Measurements from ENCODE around the gene GABBR2.
"Not testable (repeated sequence)": the region's sequence is repeated elsewhere in the genome, so short reads cannot be mapped to it uniquely, and the experiment has no call there.

Gene GABBR2

DNA sequence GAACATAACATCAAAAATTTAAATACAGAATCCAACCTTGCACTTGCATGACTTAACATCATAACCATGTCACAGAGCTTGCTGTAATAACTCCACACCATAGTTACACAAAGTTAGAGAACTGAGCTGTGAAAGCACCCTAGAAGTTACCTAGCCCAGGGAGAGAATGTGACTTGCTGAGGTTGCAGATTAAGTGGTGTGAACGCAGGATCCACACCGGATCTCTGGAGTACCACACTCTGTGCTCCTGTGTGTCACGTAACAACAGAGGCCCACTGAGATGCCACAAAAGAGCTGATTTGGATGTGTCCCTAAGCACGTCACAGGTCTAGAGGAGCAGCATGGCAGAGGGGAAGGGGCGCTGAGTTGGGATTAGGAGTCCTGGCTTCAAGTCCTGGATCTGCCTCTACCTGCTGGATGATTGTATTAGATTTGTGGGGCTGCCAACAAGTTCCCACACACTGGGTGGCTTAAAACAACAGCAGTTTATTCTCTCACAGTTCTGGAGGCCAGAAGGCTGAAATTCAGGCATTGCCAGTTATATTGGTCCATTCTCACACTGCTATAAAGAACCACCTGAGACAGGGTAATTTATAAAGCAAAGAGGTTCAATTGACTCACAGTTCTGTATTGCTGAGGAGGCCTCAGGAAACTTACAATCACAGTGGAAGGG is 240.0 kb downstream of the GABBR2 start:
- DNase-seq = no peak

DNA sequence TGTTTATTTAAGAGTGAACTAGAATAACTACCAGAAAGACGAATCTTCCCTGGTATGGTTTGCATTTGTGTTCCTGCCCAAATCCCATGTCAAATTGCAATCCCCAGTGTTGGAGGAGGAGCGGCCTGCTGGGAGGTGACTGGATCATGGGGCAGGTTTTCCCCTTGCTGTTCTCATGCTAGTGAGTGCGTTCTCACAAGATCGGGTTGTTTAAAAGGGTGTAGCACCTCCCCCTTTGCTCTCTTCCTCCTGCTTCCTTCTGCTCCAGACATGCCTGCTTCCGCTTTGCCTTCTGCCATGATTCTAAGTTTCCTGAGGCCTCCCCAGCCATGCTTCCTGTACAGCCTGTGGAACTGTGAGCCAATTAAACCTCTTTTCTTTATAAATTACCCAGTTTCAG is 242.9 kb downstream of the GABBR2 start:
- no peak for DNase-seq

DNA sequence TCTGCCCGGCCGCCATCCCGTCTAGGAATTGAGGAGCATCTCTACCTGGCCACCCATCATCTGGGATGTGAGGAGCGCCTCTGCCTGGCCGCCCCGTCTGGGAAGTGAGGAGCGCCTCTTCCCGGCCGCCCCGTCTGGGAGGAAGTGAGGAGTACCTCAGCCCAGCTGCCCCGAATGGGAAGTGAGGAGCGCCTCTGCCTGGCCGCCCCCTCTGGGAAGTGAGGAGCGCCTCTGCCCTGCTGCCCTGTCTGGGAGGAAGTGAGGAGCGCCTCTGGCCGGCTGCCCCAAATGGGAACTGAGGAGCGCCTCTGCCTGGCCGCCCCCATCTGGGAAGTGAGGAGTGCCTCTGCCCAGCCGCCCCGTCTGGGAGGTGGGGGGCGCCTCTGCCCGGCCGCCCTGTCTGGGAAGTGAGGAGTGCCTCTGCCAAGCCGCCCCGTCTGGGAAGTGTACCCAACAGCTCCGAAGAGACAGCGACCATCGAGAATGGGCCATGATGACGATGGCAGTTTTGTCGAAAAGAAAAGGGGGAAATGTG is 244.5 kb downstream of the GABBR2 start:
- DNase-seq = not testable (repeated sequence)

DNA sequence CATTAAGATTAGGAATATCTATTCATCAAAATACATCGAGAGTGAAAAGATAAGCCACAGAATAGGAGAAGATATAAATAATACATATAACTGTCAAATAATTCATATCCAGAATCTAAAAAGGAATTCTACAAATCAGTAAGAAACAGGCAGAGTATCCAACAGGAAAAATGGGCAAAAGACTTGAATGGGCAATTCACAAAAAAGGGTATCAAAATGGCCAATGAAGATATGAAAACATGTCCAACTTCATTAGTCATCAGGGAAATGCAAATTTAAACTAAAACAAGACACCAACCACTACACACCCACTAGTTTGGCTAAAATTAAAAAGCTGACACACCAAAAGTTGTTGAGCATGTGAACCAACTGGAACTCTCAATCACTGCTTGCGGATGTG is 246.4 kb downstream of the GABBR2 start:
- no peak for DNase-seq

DNA sequence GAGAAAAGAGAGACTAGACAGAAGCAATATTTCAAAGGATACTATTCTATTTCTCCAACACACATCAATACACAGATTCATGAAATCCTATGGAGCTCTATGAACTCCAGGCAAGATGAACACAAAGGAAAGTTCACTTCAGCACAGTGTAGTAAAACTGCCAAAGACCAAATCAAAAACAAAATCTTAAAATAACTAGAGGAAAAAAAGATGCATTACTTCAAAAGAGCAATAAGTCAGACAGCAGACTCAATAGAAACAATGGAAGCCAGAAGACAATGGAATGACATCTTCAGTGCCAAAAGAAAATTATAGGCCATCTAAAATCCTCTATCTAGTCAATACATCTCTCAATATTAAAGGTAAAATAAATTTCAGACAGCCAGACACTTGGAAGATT is 248.0 kb downstream of the GABBR2 start:
- no peak for DNase-seq

DNA sequence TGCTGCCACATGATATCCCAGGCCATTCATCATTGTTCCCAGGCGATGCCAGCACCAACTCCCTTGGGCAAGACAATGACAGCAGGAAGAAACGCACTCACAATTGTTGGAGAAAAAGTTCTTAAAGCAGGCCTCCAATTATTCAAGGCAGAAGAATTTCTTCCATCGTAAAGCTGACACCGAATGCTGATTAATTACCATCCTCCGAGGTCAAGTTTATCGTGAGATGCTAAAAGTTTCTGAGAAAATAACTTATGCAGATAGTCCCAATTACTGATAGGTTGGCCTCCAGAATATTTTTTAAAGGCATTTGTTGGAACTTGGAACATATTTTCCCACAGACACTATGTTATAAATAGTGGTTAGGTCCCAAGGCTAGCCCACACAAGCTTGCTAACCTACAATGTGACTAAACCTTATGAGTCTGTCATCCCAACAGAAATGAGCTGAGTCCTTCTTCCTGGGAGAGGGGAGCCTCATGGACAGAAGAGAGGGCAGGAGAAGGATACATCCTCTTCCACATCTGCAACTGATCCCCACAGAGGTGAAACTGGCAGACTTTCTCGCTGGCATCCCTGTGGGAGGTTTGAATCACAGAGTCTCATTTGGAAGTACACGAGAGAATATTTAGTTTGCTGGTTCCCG is 250.9 kb downstream of the GABBR2 start:
- DNase-seq = no peak

DNA sequence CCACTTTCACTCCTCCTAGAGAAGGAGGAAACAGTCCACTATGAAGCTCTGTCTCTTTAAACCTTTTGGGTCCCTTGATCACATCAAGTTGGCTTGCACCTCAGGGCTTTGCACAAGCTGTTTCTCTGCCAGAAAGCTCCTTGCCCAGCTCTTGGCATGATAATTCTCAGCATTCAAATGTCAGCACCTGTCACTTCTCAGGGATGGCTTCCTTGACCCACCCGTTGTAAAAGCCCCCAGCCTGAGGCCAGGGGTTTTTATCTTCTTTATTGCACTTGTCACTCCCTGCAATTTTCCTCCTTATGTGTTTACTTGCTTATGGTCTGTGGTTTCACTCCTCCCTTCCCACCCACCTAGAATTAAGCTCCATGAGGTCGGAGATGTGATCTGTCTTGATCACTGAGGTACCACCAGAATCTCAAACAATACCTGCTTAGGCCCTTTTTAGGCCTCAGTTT is 252.6 kb downstream of the GABBR2 start:
- no peak for DNase-seq

DNA sequence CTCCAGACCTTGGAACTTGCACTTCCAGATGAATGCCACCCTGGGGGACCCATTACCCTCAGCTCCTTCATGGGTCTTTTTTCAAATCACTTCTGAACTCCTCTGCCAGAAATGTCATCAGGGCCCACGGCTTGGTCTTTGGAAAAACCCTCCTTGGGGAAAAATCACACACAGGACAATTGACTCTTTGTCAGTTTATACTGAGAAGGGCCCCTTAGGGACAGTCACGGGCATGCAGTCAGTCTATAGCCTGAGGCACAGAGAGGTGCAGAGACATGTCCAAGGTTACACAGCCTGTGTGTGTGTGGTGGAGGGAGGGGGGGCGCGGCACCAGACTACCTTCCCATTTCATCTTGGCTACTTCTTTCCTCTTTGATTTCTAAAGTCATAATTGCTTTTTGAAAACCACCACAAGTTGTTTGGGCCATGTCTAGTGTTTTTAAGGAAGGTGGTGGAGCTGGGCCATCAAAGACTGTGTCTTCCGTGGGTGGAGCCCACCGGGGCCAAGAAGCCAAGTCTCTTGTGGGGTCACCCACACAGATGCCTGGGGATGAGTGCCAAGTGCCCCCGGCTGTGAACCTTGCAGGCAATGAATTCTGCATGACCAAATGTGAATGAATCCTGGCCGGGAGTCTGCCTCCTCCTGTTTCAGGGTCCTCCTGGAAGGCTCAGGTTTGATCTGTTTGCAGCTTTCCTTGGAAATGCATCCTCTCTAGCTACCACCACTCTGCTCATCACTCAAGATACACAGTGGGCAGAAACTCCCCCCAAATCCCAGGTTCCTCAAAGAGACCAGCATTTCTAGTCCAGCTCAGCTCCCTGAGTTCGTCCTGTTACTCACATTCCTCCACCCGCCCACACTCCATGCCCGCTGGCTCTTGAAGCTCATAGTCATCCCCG is 253.2 kb downstream of the GABBR2 start:
- no peak for DNase-seq

DNA sequence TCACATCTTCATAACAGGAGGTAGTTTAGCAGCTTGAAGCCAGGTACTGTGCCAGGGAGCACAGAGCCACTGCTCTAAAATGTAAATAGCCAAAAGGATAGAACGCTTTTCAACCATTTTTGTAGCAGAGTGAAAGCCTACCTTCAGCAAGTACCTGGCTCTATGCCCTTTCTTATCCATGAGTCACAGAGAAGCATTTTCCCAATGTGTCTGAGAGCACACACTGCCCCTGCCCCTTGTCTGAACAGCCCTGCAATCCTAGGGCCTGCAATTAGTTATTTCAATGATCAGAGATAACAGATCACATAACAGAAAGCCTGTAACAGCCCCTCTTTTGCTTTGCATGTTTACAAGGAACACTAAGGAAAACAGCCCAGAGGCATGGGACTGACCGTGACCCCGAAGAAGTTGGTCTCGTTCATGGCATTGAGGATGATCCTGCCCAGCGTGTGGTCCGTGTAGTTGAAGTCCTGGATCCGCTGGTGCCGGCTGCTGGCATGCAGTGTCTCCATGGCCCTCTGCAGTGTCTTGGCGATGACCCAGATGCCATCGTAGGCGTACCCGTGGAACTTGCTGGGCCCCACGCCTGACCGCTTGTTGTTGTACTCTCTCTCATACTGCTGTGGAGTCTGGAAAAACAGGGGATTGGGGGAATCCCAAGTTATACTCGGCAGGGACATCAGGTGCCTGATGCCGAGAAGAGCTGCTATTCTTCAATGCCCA is 255.0 kb downstream of the GABBR2 start:
- DNase-seq = no peak

DNA sequence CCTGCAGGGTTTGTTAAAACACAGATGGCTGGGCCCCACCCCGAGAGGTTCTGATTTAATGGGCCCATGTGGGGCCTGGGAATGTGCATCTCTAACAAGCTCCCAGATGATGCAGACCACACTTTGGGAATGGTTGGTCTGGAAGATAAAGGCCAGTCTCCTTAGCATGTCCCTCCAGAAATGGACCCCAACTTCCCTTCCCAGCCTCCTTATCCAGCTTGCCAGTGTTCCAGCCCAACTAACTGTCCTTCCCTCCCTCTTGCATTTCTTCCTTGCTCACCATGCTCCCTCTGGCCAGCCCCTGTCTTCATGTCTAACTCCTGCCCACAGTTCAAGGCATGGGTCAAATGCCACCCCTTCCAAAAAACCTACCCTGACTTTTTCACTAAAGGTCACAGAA is 257.2 kb downstream of the GABBR2 start:
- DNase-seq = no peak

DNA sequence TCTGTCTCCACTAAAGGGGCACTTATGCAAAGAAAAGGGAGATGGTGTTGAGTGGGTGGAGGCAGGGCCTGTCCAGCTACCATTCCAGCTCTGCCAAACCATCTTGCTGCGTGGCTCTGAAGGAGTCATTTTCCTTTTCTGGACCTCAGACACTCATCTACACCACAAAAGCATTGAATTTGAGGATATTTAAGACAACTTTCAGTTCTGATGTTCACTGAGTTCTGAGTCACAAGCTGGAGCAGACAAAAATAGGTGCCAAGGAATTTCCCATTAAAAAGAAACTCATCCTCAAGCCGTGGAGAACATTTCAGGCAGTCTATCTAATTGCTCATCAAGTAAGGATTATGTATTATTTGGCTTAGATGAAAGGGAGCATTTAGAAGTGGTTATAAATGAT is 258.2 kb downstream of the GABBR2 start:
- no peak for DNase-seq

DNA sequence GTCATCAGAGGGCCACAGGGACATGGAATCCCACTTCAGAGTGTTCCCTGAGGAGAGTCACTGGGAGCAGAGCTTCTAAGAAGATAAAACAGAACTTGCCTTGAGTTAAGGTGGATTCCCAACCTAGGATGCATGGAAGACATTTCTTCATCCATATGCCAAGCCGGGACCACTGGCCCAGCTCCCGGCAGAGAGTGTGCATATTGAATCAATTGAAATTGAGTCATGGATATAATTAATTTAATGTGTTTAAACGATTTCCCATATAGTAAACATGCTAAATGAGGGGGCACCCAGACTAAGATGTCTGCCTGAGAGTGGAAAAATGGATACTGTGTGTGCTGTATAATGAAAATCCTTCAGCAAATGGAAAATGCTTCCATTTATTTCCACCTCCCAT is 258.9 kb downstream of the GABBR2 start:
- DNase-seq = no peak

DNA sequence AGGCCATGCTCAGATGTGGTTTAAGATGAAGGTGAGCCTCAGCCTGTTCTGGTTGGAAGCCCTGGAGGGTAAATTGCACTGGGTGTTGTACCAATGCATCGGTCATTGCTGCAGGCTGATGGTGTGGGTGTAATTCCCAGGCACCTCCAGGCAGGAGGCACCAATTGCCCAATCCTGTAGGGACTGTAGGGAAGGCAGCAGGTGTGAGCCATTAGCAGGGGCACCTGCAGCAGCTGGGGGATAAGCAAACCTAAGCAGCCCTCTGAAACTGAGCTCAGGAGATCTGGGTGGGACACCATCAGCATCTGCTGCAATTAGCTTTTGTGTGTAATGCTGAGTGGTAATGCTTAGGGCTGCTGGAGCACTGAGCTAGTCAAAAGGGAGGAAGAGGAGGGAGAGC is 263.2 kb downstream of the GABBR2 start:
- DNase-seq = no peak

DNA sequence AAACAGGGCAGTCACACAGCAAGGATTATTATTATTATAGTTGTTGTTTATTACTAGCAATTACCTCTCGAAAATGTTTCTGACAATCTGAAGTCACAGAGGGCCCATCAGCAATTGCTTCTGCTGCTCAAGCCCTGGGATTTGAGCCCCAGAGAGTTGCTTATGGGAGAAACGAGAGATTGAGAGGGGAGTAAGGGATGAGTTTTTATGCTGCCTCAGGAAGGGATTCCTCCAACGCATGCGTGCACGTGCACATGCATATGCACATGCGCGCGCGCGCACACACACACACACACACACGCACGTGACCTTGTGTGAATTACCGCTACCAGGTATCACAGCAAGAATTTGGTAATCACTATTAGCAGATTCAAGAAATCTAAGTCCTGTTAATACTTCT is 264.1 kb downstream of the GABBR2 start:
- DNase-seq = no peak

DNA sequence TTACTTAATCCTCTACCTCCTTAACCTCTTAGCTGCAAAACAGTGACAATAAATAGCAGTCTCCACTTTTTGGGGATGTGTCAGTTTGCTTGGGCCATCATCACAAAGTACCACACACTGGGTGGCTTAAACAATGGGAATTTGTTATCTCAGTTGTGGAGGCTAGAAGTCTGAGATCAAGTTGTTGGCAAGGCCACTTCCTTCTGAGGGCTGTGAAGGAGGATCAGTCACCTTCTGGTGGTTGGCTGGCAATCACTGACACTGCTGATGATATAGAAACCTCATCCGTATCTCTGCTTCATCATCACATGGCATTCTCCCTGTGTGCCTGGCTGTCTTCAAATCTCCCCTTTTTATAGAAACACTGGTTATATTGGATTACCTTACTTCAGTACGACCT is 266.2 kb downstream of the GABBR2 start:
- DNase-seq = no peak

DNA sequence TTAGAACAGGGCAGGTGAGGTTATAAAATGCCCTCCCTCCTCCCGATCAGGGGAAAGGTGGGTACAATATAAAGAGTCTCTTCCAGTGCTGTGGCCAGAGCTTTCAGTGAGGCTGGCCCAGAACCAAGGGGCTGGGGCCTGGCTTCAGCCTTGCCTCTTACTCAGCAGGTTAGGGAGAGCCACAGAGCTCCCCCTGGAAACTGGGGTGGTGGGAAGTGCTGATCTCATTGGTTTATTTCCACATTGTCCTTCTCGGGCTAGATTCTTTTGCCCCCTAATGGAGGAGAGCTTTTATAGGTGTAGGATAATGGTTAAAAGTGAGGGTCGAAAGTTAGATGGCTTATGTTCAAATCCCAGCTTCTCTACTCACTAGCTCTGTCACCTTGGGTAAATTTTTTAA is 266.6 kb downstream of the GABBR2 start:
- no peak for DNase-seq

DNA sequence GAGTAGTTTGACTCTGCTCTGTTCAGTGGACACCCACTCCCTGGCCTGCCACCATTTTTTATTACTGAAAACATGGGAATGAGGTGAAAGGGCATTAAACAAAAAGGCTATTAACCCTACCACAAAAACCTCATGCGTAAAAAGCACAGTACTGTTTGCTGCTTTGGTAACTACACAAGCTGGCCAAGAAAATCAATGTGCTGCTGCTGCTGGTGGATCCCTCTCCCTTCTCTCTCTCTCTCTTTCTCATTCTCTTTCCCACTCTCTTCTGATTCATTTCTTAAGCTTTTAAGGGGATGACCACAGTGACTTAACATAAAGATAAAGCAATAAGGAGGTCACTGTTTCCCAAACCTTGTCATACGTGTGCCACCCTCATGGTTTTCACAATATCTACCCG is 270.1 kb downstream of the GABBR2 start:
- no peak for DNase-seq

DNA sequence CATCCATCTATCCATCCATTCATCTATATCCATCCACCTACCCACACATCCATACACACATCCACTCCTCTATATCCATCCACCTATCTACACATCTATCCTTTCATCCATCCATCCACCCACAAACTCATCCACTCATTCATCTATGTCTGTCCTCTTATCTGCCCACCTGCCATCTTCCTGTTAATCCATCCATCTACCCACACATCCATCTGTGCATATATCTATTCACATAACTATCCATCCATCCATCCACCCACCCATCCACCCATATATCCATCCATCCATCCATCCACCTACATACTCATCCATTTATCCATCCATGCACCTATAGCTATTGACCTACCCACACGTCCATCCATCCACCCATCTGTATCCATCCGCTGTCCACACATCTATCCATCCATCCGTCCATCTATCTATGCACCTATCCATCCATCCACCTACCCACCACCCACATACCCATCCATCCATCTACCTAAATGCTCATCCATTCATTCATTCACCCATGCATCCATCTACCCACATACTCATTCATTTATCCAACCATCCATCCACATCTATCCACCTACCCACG is 271.2 kb downstream of the GABBR2 start:
- DNase-seq = no peak

DNA sequence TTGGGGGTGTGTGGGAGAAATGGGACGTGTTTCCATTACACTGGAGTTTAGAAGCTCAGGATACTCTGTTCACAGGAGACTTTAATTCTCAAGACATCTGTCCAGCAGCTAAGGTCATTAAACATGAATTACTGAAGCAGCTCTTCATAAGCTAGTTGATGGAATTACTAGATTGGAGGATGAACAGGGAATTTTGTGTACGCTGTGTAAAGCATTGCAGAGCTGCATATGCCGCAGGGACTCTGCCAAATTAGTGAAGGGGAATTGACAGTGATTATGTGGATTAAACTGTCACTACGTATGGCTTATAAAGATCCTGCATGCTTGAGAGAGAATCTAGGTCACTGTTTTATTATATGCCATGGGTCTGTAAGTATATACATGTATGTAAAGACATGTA is 275.8 kb downstream of the GABBR2 start:
- DNase-seq = no peak

DNA sequence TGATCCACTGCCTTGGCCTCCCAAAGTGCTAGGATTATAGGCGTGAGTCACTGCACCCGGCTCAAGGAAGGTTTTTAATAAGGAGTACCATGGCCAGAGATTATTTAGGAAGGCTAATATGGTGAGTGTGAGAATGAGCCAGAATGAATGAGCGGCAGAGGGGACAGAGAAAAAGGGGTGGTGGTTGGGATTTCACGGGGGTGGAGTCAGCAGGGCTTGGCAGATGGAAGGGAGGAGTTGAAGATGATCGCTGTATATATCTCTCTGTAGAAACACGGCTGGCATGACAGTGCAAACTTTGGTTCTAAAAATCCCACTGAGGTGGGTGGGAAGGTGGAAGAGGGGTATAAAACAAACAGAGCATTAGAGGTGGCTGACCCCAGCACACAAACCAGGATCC is 276.6 kb downstream of the GABBR2 start:
- DNase-seq = no peak

DNA sequence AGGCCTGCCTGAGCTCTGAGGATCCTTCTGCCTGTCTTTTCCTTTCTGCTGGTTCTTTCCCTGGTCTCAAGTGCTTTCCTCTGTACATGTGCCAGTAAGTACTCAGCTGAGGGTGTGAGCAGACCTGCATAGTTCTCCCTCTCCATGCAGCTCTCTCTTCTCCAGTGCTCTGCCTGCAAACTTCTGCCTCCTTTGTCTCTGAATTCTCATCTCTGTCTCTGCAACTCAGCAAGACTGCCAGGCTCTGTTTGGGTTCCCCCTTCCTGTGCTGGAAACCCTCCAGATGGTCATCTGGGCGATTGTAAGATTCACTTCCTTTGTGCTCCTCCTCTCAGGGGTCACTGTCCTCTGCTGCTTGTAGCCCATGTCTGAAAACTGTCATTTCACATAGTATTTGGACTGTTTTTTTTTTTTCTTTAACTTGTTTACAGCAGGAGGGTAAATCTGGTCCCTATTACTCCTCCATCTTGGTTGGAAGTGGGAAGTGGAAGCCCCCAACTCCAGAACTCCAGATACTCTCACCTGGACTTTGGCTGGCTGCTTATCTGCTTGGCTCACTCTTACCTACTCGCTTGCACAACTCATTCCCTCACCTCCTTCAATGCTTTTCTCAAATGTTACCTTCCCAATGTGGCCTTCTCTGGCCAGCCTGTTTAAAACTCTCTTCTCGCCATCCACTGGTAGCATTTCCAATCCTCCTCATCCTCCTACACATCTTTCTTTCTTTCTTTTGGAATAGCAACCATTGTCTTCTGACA is 278.0 kb downstream of the GABBR2 start:
- DNase-seq = no peak

DNA sequence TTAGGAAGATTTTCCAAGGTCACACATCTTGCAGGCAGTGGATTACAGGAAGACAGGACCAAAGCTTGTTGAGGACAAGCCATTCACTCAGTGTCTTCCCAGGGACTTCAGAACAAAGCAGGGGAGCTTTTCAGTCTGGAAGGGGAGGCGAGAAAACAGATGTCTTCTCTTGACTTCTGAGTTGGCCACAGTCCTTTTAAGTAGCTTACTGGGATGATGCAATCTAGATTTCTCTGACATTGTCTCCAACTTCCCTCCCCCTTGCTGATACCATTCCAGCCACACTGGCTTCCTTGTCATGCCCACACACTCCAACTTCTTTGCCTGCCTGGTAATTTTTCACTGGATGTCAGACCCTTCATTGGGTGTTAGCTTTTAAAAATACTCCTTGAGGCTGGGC is 279.1 kb downstream of the GABBR2 start:
- DNase-seq = no peak

Measured in CD4-positive, alpha-beta T cell treated with Interferon alpha-2 for 1 hour (primary cell).